Mammary microvascular endothelial cell (primary cell): ENCODE data around the gene MFSD2A. TPM values are rescaled to one million over a fixed set of nuclear protein-coding genes. Genes with fewer than 3 reads are reported as not detected.

Experiments used
- total RNA-seq: library from RNA; depleted of rRNA; stranded (reverse); fragments of >200 nt; gene quantifications from 2 replicates; pipeline ENCODE4 v1.2.3, GENCODE V29; 2015

MFSD2A gene
- total RNA-seq: 3.1 TPM in 2 replicates

DNA sequence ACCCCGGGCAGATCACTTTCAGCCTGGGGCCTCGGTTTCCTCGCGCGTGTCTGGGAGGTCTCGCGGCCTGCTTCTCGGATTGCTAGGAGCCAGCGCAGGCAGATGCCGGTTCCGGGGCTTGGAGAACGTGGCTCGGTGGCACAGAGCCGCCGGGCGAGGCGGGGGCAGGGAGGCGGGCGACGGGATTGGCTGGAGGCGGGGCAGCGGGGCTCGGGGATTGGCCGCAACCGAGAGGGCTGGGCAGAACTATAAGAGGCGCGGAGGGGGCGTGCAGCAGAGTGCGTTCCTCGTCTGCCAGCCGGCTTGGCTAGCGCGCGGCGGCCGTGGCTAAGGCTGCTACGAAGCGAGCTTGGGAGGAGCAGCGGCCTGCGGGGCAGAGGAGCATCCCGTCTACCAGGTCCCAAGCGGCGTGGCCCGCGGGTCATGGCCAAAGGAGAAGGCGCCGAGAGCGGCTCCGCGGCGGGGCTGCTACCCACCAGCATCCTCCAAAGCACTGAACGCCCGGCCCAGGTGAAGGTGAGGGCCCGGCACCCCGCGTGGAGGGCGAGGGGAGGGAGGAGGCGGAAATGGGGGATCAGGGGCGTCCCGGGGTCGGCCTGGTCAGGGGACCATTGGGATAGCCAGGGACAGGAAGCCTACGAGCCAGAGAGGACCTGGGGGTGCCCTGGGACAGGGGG, at the start of gene MFSD2A:
Gene MFSD2A (plus strand): TSS at position 276 of the 677 bp plus-strand sequence. CDS start 148 bp downstream, at position 424.

Other genes with a start within 250 kb of the MFSD2A start
- gene PPIE, start 216.3 kb upstream of the MFSD2A start, total RNA-seq: 40.9 and 42.3 TPM in 2 replicates
- gene OXCT2, start 183.8 kb upstream of the MFSD2A start, total RNA-seq: 0.73 and 2.7 TPM in 2 replicates
- not detected in 2 replicates for gene BMP8B, start 166.3 kb upstream of the MFSD2A start, total RNA-seq
- 11.6 and 12.5 TPM in 2 replicates for gene TRIT1, start 71.6 kb upstream of the MFSD2A start, total RNA-seq
- not detected in 2 replicates for gene MYCL, start 53.2 kb upstream of the MFSD2A start, total RNA-seq
- gene CAP1, start 85.6 kb downstream of the MFSD2A start, total RNA-seq: 536 and 540 TPM in 2 replicates
- gene PPT1, start 142.1 kb downstream of the MFSD2A start, total RNA-seq: 78.4 and 109 TPM in 2 replicates
- 5.6 and 6.3 TPM in 2 replicates for gene RLF, start 206.2 kb downstream of the MFSD2A start, total RNA-seq